ENCODE measurements around the gene ACCS.

Gene ACCS

DNA sequence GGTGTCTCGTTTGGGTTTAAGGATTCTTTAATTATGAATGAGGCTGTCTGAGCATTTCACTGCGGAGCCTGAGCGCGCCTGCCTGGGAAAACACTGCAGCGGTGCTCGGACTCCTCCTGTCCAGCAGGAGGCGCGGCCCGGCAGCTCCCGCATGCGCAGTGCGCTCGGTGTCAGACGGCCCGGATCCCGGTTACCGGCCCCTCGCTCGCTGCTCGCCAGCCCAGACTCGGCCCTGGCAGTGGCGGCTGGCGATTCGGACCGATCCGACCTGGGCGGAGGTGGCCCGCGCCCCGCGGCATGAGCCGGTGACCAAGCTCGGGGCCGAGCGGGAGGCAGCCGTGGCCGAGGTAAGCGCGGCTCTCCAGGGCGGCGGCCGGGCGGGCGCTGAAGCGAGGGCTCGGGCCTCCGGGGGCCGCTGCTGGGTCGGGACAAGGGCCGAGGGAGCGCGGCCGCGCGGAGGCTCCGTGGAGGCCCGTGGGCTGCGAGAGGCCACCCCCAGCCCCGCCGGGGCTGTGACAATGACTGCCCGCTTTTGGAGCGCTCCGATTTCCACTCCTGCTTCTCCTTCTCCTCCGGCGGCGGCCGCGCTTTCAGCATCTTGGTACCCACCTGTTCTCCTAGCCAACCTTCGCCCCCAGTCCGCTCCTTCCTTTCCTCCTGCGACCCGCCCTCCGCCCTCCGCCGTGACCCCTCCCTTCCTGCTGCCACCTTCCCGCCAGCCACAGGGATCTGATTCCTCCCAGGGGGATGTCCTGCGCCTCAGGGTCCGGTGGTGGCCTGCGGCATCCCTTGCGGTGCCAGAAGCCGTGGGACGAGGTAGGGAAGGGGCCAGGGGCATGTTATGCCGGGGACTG is 29.7 kb downstream of the ACCS start, which contains the start of gene EXT2:
EXT2 (plus strand) TSS at position 173 of the 854 bp plus-strand sequence. CDS start 12,035 bp downstream, outside the sequence.
- peak; percentile 92 to 93 for ATAC-seq

GRCh38 chr11:44096360-44097185 is 30.5 kb downstream of the ACCS start:
- ATAC-seq, result peak in 1 of 2 donors; percentile 5

DNA sequence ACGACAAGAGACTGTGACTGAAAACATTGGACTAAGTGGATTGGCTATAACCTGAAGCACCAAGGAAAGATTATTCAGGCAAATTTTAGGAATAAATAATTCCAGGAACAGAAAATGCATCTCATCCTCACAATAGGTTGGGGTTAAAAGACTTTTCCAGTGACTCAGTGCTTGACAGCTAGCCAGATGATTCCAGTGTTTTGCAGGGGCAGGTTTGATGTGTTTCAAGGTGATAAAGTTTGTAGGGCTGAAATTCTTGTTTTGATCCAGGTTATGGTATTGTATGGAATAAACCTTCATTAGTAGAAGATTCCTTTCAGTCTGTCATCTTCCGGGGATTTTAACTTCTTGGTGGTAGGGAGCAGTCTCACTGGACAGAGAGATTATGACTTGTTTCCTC is 31.8 kb downstream of the ACCS start:
- no peak for ATAC-seq

GRCh38 chr11:44101098-44101497 is 35.0 kb downstream of the ACCS start:
- no peak for ATAC-seq

GRCh38 chr11:44104481-44105294 is 38.6 kb downstream of the ACCS start:
- peak; percentile 44 to 70 for ATAC-seq

GRCh38 chr11:44108260-44108659 is 42.2 kb downstream of the ACCS start:
- ATAC-seq, result no peak

DNA sequence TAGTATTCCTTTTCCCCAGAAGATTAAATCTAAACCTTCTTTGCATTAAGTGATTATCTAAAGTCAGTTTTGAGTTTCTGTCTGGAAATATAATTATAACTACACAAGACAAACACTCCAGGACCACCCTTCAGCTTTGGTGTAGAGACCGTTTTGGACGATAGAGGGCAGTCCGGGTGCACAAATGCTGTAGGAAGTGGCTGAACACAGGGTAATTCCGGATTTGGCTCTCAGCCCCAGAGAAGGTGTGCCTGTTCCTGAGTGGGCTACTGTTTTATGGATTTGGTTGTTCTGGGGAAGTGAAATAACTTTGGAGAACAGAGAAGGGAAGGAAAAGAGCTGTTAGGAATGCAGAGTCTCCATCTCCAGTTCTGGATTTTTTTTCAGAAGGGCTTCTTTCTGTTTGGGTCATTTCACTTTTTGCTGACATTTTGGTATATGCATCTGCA is 44.2 kb downstream of the ACCS start:
- peak; percentile 67 to 90 for ATAC-seq

GRCh38 chr11:44112091-44112821 is 46.2 kb downstream of the ACCS start:
- ATAC-seq, result no peak

DNA sequence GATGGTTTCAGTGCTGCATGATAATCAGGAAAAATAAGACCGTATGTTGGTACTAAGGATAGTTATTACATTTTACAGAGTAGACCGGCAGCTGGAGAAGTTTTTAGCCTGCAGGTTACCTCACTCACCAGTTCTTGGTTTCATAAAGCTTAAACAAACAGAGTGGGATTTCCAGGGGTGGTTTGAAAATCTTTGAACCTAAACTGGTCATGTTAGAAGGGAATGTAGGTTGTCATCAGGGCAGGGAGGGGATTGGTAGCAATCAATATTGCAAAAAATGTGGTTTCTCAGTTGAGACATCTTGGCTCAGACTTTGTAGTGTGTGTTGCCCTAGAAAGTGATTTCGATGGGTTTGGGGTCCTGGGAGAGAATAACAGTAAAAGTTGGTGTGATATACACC is 46.9 kb downstream of the ACCS start:
- ATAC-seq, result no peak

DNA sequence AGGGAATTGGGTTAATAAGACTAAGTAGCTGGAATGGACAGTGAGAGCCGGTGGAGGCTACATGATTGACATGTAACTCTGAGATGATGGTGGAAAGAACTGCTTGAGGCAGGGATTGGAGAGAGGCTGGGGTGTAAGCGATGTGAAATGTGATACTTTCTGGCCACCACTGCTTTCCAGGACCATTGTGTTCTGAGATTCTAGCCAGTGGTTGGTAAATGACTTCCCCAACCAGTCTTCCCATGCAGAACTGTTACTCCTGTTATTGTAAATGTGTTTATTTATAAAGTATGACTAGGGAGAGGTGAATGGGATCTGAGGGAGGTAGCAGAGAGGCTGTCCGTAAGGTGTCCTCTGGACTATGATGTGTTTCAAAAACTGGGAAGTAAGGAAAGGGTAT is 47.5 kb downstream of the ACCS start:
- ATAC-seq, result no peak

- no peak for ATAC-seq
These were observed 50.3 kb downstream of the ACCS start for GRCh38 chr11:44116234-44116830.

GRCh38 chr11:44120169-44120568 is 54.1 kb downstream of the ACCS start:
- ATAC-seq, result no peak

GRCh38 chr11:44125598-44125997 is 59.5 kb downstream of the ACCS start:
- ATAC-seq, result no peak

DNA sequence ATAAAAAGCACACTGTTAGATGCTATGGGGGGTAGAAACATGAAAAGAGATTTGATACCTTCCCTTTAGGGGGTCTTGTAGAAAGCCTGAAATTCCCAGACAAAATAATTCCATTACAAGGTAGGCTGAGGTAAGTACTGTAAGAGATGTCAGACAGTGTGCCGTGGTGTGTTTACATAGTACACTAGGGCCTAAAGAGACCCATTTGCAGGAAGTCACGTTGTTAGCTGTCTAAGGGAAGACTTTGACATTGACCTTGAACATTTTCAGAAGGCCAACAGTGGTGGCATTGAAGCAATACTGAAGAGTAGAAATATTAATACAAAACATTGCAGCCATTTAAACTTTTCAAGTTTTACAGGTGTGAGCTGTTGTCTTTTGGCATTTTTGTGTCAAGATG is 60.2 kb downstream of the ACCS start:
- ATAC-seq, result no peak

DNA sequence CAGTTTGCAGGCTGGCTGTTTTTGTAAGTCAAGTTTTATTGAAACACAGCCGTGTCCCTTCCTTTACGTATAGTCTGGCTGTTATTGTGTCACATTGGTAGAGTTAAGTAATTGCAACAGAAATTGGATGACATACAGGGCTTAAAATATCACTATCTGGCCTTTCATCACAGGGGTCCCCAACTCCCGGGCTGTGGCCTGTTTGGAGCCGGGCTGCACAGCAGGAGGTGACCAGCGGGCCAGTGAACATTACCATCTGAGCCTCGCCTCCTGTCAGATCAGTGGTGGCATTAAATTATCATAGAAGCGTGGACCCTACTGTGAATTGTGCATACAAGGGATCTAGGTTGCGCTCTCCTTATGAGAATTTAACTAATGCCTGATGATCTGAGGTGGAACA is 61.1 kb downstream of the ACCS start:
- no peak for ATAC-seq

DNA sequence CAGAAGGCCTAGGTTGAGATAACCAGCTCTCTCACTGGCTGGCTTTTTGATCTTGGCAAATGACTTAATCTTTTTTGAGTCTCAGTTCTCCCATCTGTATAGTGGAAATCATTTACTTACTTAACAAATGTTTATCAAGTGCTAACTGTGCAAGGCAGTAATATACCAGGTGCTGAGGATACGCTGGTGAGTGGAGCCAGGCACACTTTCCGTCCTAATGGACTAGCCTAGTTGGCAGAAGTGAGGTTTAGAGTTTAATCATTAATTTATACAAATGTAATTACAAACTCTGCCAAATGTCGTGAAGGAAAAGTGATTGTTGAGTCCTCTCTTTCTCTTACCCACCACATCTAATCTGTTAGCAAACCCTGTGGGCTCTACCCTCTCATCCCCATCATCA is 62.7 kb downstream of the ACCS start:
- ATAC-seq, result no peak

- no peak for ATAC-seq
These were observed 64.7 kb downstream of the ACCS start for GRCh38 chr11:44130751-44131150.

GRCh38 chr11:44133335-44133946 is 67.4 kb downstream of the ACCS start:
- no peak for ATAC-seq

Measured in activated CD4-positive, CD25-positive, alpha-beta regulatory T cell treated with anti-CD3 and anti-CD28 coated beads, Interleukin-2, amount 50 U/mL, for 24 hours (primary cell).